GM19193 (cell line): ENCODE measurements around the gene ADGRL3.

ENCODE experiments used
- POLR2A ChIP-seq: IDR thresholded peaks from 4 replicates; pipeline ENCODE4 v1.6.1; 2011; ENCODE audit not compliant: insufficient read depth, insufficient read length; ENCODE audit errors: extremely low read depth

The ADGRL3 gene

DNA sequence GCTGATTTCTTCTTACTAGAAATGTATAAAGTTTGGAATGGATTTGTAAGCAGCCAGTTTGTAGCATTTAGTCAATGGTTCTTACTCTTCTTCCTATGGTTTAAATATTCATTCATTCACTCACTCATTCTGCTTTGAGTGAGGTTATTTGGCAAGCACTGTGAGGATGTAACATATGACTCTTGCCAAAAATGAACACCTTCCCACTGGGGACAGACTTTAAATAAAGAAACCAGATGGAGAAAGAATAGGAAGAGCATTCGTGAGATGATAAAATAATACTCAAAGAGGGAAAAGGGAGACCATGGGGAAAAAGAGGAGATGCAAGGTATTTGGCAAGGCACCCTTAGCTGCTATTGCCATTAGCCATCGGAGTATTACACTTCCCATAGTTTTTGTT lies 586.1 kb downstream of the ADGRL3 start:
- no peak for TF ChIP-seq POLR2A

DNA sequence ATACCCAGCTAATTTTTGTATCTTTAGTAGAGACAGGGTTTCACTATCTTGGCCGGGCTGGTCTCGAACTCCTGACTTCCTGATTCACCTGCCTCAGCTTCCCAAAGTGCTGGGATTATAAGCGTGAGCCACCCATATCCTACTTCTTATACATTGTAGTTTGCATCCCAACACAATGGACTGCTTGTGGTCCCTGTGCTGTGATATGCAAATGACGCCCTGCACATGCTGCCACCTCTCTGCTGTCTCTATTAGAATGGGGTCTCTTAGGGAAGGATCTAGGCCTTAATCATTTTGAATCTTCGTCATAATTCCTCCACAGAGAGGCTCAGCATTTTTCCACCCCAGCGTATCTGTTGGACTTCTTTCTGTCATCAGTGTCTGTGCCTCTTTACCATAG lies 595.9 kb downstream of the ADGRL3 start:
- no peak for TF ChIP-seq POLR2A

- TF ChIP-seq POLR2A: no peak
These were observed 599.7 kb downstream of the ADGRL3 start for GRCh38 chr4:61799794-61800193.

- no peak for TF ChIP-seq POLR2A
These were observed 605.1 kb downstream of the ADGRL3 start for GRCh38 chr4:61805227-61805626.

DNA sequence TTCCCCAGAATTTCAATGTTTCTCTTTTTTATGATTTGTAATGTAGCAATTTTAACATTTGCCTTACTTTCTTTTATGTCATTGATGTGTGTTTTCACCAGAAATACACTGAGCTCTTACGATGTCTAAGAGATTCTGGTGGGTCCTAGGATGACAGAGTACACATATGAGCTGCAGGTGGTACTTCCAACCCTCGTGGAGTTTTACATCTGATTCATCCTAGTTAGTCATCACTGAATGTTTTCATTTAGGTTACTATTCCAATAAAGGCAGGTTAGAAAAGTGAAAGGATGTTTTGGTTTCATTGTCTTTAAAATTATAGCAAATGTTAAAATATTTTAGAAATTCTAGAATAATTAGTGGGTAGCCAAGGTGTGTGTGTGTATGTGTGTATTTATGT lies 605.9 kb downstream of the ADGRL3 start:
- no peak for TF ChIP-seq POLR2A

GRCh38 chr4:61812171-61812570 lies 612.0 kb downstream of the ADGRL3 start:
- no peak for TF ChIP-seq POLR2A

GRCh38 chr4:61817071-61817470 lies 616.9 kb downstream of the ADGRL3 start:
- no peak for TF ChIP-seq POLR2A

GRCh38 chr4:61820136-61820535 lies 620.0 kb downstream of the ADGRL3 start:
- TF ChIP-seq POLR2A: no peak

GRCh38 chr4:61824454-61824853 lies 624.3 kb downstream of the ADGRL3 start:
- no peak for TF ChIP-seq POLR2A

- TF ChIP-seq POLR2A: no peak
These were observed 627.8 kb downstream of the ADGRL3 start for GRCh38 chr4:61827907-61828391.

DNA sequence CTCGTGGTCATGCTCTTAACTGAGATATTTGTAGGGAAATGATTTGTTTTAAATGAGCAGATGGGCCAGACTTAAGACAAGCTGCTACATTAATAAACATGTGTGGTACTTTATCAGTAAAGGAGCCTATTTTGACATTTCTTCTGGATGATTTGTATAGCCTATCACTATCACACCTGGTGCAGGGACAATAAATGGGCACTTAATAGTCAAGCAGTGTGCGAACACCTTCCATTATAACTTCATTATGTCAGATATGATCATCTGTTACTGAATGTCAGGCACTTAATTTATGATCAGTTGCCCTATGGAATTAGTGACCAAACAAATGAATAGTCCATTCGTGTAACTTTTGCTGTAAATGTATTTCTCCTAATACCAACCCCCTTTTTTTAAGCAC lies 628.8 kb downstream of the ADGRL3 start:
- TF ChIP-seq POLR2A: no peak

- TF ChIP-seq POLR2A: no peak
These were observed 631.9 kb downstream of the ADGRL3 start for GRCh38 chr4:61831987-61832386.

- TF ChIP-seq POLR2A: no peak
These were observed 637.3 kb downstream of the ADGRL3 start for GRCh38 chr4:61837395-61837794.

GRCh38 chr4:61838072-61838471 lies 637.9 kb downstream of the ADGRL3 start:
- TF ChIP-seq POLR2A: no peak

- TF ChIP-seq POLR2A: no peak
These were observed 641.6 kb downstream of the ADGRL3 start for GRCh38 chr4:61841714-61842113.

GRCh38 chr4:61851126-61851525 lies 651.0 kb downstream of the ADGRL3 start:
- TF ChIP-seq POLR2A: no peak

GRCh38 chr4:61853041-61853440 lies 652.9 kb downstream of the ADGRL3 start:
- TF ChIP-seq POLR2A: no peak

GRCh38 chr4:61860376-61860775 lies 660.2 kb downstream of the ADGRL3 start:
- no peak for TF ChIP-seq POLR2A

DNA sequence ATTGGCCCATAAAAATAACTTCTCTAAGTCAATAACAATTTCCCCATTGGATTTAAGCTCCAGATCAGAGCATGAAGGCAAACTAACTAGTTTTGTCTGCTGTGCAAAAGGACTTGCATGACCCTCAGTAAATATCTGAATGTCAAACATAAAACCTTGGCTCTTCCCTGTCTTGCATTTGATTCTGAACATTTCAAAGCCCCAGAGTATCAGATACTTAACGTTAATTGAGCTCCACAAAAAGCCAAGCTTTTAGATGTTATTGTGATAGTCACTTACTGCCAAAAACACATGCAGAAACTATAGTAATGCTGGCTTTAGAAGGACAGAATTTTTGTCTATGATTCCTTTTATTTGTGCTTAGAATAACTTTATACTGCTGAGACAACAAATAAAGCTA lies 664.2 kb downstream of the ADGRL3 start:
- no peak for TF ChIP-seq POLR2A
